ENCODE data around the gene DHRS11. TPM values are rescaled to one million over a fixed set of nuclear protein-coding genes. Genes with fewer than 3 reads are reported as not detected.

Gene DHRS11
- total RNA-seq (2022) (53.3 and 63.3 TPM in 2 replicates), Bru-seq, nascent RNA (percentile 88 among the genes with signal in this experiment), BruChase-seq, experiment 1, labeled RNA remaining after a 6-hour chase (percentile 89 among the genes with signal in this experiment), BruChase-seq, experiment 2, labeled RNA remaining after a 2-hour chase (percentile 89 among the genes with signal in this experiment)
- long read RNA-seq, full-length matches to known transcripts: 39 of 54 reads
- long read RNA-seq, partial matches to known transcripts: 5 of 54 reads
- long read RNA-seq, other reads (novel, unspliced or antisense): 10 of 54 reads

- BruUV-seq (replicated peaks): no TSS peak
- H3K36me3 Mint-ChIP-seq (ENCODE audit: insufficient read depth, unreplicated experiment): peaks cover 64% of the 10 kb centered on the region
- no peaks in the 10 kb centered on the region for H3K9me3 Mint-ChIP-seq (ENCODE audit: low read depth, unreplicated experiment)
- H3K4me1 Mint-ChIP-seq (ENCODE audit: low read depth, unreplicated experiment): peaks cover 40% of the 10 kb centered on the region
- peak; percentile 1 for TF ChIP-seq CTCF (IDR thresholded peaks at IDR 0.05; ENCODE audit: unreplicated experiment)
- intact Hi-C loops (cut with micrococcal nuclease; ENCODE audit: unreplicated experiment): loop anchor here (2.0 kb wide), 1 partner anchor 39 kb away; no protein-coding TSS in a partner anchor
- H3K4me3 Mint-ChIP-seq (ENCODE audit: low read depth, unreplicated experiment): peak within 1 kb of the TSS; percentile 89
- H3K27ac Mint-ChIP-seq (ENCODE audit: unreplicated experiment): peak within 1 kb of the TSS; percentile 48
- peak; percentile 99 for DNase-seq
- H3K27me3 Mint-ChIP-seq (ENCODE audit: unreplicated experiment): no peaks in the 10 kb centered on the region
- CTCF ChIA-PET: interaction anchor here (0.6 to 5.8 kb wide), 7 partner anchors 10 to 63 kb away, joined by 3 to 69 read pairs (median 3); partner anchors contain the start of genes MRM1, MYO19 and PIGW
These were observed at the start of gene DHRS11 for GRCh38 chr17:36591434-36592315. Gene DHRS11, plus strand, starts transcription at chr17:36591879. Its CDS starts 131 bp downstream, at chr17:36592010.

- Mint-ChIP-seq H3K27ac (ENCODE audit: unreplicated experiment) (no peak overlapping the region), H3K36me3 (ENCODE audit: insufficient read depth, unreplicated experiment) (peaks cover 68% of the 10 kb centered on the region), H3K4me3 (ENCODE audit: low read depth, unreplicated experiment) (peak overlapping the region; percentile 97), H3K9me3 (ENCODE audit: low read depth, unreplicated experiment) (no peaks in the 10 kb centered on the region), H3K27me3 (ENCODE audit: unreplicated experiment) (no peaks in the 10 kb centered on the region), H3K4me1 (ENCODE audit: low read depth, unreplicated experiment) (peaks cover 8% of the 10 kb centered on the region)
- no peak for TF ChIP-seq CTCF (IDR thresholded peaks at IDR 0.05; ENCODE audit: unreplicated experiment)
- CTCF ChIA-PET: interaction anchor here (0.8 to 1.7 kb wide), 2 partner anchors 10 to 60 kb away, joined by 3 to 5 read pairs; no protein-coding TSS in a partner anchor
- BruUV-seq (replicated peaks): no TSS peak
- intact Hi-C loops (cut with micrococcal nuclease; ENCODE audit: unreplicated experiment): no loop called here
- DNase-seq: no peak
These were observed 48.9 kb upstream of the DHRS11 start for GRCh38 chr17:36542755-36543154.

- DNase-seq: no peak
- H3K27me3 Mint-ChIP-seq (ENCODE audit: unreplicated experiment): no peaks in the 10 kb centered on the region
- no peak for TF ChIP-seq CTCF (IDR thresholded peaks at IDR 0.05; ENCODE audit: unreplicated experiment)
- peaks cover 20% of the 10 kb centered on the region for H3K4me1 Mint-ChIP-seq (ENCODE audit: low read depth, unreplicated experiment)
- BruUV-seq (replicated peaks): no TSS peak
- intact Hi-C loops (cut with micrococcal nuclease; ENCODE audit: unreplicated experiment): loop anchor here (1.0 kb wide), 1 partner anchor 8 kb away; no protein-coding TSS in a partner anchor
- peaks cover 80% of the 10 kb centered on the region for H3K36me3 Mint-ChIP-seq (ENCODE audit: insufficient read depth, unreplicated experiment)
- CTCF ChIA-PET: interaction anchor here (0.5 to 4.3 kb wide), 4 partner anchors 9 to 545 kb away, joined by 3 to 58 read pairs (median 28); partner anchors contain the start of genes MRM1, MYO19 and PIGW
- peak overlapping the region; percentile 95 for H3K27ac Mint-ChIP-seq (ENCODE audit: unreplicated experiment)
- no peaks in the 10 kb centered on the region for H3K9me3 Mint-ChIP-seq (ENCODE audit: low read depth, unreplicated experiment)
- H3K4me3 Mint-ChIP-seq (ENCODE audit: low read depth, unreplicated experiment): peak overlapping the region; percentile 97
These were observed 47.7 kb upstream of the DHRS11 start for GRCh38 chr17:36544044-36544306.

GRCh38 chr17:36544307-36545076 is 47.2 kb upstream of the DHRS11 start, which contains the start of gene GGNBP2:
Gene GGNBP2, plus strand, starts transcription at chr17:36544919. Its CDS starts 806 bp downstream, at chr17:36545725.
- Mint-ChIP-seq H3K36me3 (ENCODE audit: insufficient read depth, unreplicated experiment) (peaks cover 85% of the 10 kb centered on the region), H3K27me3 (ENCODE audit: unreplicated experiment) (no peaks in the 10 kb centered on the region), H3K27ac (ENCODE audit: unreplicated experiment) (peak within 1 kb of the TSS; percentile 95), H3K9me3 (ENCODE audit: low read depth, unreplicated experiment) (no peaks in the 10 kb centered on the region), H3K4me1 (ENCODE audit: low read depth, unreplicated experiment) (peaks cover 22% of the 10 kb centered on the region), H3K4me3 (ENCODE audit: low read depth, unreplicated experiment) (peak within 1 kb of the TSS; percentile 97)
- intact Hi-C loops (cut with micrococcal nuclease; ENCODE audit: unreplicated experiment): loop anchor here (1.0 to 5.0 kb wide), 2 partner anchors 8 to 693 kb away; no protein-coding TSS in a partner anchor
- BruUV-seq (replicated peaks): TSS peak; percentile 73
- peak; percentile 100 for DNase-seq
- TF ChIP-seq CTCF (IDR thresholded peaks at IDR 0.05; ENCODE audit: unreplicated experiment): no peak
- CTCF ChIA-PET: interaction anchor here (0.5 to 4.3 kb wide), 10 partner anchors 9 to 957 kb away, joined by 3 to 58 read pairs (median 5); partner anchors contain the start of genes MRM1, MYO19 and PIGW
